Stimulated activated naive CD4-positive, alpha-beta T cell (primary cell): ENCODE measurements around the gene RPL29.

ENCODE experiments used
- DNase-seq, 6 experiments: peaks; one replicate each; lab custom pipeline; 2025; lab: John Stamatoyannopoulos, UW

The RPL29 gene

GRCh38 chr3:51962854-51963530 lies 32.7 kb downstream of the RPL29 start:
- DNase-seq = no peak

DNA sequence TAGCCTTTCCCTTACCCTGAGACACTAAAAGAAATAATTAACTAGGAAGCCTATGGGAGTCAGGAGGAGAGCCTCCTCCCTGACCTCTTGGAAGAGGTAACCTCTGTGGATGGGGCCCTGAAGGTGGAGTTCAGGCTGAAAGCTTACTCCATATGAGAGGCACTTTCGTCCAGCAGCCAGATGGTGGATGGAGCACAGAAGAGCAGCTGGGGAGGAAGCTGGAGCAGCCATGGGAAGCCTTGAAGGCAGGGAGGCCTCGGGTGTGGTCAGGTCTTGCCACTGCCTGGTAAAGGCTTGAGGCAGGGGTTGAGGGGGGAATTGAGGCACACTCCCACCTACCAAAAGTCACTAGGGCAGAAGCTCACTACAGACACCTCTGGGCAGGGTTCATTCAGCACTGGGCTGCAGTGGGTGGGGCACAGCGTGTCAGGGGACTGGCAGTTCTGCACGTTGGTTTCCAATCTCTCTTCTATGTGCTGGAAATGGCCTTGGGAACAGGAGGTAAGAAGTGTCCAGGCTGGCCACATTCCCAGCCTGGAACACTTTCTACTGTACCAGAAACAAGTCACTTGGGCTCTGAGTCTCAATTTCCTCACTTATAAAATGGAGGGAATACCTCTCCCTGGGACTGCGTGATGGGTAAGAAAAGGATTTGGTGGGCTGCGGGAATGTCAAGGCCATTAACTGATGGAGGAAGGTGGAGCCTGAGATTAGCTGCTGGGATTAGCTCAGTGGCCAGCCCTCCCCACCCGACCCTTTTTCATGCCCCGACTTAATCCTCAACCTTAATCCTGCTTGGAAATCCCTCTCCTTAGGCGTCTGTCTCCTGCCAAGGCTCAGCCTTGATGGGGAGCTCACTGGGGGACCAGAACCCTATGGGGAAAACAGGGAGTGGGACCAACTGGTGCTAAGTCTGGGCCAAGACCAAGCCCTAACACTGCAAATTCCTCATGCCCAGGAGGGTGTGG lies 33.8 kb downstream of the RPL29 start:
- no peak for DNase-seq

DNA sequence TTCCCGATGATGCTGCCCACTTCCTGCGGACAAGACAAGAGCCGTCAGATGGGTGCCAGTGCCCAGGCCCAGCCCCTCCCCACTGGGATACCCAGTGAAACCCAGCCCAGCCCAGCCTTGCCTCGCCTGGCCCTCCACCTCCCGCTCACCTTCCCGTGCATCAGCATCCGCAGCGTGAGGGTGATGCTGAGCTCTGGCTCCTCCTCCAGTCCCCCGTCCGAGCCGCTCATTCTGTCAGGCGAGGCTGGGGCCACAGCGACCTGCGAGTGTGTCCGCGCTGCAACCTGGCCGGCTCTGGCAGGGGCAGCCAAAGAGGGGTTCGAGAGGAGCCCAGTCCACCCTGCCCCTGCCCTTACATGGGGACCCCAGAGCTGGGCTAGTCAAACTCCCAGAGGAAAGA lies 34.7 kb downstream of the RPL29 start:
- DNase-seq = no peak

- DNase-seq = no peak
Observed at GRCh38 chr3:51960386-51960785, 35.3 kb downstream of the RPL29 start.

- DNase-seq = no peak
Observed at GRCh38 chr3:51959651-51960050, 36.0 kb downstream of the RPL29 start.

DNA sequence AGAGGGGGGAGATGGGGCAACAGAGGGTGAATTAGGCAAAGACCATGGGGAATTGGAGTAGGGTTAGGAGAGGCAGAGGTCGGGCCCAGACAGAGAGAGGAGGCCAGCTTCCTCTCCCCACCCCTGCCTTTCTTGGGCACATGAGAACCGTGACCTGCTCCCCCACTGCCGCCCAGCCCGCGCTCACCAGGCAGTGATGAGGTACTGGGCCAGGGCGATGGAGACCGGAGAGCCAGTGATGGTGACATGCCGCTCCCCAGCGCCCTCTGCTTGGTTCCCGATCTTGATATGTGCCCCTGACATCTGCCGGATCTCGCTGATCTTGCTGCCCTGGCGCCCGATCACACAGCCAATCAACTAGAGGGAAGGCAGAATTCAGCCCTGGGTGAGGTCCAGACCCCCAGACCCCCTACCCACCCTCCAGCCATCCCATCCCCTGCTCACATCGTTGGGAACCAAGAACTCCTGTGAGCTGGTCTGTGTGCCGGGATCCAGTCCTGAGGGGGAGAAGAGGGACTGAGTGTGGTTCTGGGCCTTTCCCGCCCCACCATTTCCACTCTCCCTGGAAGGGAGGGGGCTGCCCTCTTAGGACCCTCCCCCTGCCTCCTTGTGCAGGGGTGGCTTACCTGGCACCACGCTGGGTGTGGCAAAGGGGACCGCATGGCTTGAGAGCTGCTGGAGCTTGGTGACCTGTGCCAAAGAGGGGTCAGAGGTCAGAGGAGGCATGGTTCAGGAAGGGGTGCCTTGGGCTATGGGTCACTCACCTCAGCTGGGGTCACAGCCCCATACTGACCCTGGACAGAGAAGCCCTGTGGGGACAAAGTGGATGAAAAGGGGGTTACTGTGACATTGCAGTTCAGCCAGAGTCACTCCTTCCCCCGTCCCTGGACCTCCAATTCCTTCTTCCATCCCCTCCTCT lies 36.8 kb downstream of the RPL29 start:
- no peak for DNase-seq

DNA sequence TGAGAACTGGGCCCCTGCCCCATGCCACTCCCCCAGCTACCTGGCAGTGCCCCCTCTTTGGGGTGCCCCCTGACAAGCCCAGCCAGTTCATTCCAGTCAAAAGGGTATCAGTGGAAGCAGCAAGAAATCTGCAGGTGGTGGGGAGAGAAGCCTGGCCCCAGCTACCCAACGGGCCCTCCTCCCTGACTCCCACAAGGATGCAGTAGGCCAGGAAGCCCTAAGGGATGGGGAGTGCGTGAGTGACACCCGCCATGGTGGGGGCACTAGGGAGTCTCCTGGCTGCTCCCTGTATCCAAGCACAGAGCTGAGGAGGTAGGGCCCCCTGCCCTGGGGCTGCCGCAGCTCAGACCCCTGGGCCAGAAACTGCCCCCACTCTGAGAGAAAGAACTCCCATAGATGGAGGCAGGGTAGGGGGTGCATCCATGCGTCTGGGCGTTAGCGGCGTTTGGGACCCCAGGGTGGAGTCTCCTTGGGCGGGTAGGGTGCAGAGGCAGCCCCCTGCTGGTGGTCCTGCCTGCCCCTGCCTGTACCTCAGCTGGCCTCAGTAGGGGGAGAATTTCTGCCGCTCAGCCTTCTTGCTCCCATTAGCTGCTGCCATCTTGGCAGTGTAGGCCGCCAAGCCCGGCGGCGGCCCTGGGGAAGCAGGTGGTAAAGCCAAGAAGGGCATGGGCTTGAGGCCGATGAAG lies 38.0 kb downstream of the RPL29 start:
- no peak for DNase-seq

- peak in 5 of 6 experiments; percentile 11 to 36 (median 26) for DNase-seq
Observed at GRCh38 chr3:51955893-51956770, 39.6 kb downstream of the RPL29 start.

DNA sequence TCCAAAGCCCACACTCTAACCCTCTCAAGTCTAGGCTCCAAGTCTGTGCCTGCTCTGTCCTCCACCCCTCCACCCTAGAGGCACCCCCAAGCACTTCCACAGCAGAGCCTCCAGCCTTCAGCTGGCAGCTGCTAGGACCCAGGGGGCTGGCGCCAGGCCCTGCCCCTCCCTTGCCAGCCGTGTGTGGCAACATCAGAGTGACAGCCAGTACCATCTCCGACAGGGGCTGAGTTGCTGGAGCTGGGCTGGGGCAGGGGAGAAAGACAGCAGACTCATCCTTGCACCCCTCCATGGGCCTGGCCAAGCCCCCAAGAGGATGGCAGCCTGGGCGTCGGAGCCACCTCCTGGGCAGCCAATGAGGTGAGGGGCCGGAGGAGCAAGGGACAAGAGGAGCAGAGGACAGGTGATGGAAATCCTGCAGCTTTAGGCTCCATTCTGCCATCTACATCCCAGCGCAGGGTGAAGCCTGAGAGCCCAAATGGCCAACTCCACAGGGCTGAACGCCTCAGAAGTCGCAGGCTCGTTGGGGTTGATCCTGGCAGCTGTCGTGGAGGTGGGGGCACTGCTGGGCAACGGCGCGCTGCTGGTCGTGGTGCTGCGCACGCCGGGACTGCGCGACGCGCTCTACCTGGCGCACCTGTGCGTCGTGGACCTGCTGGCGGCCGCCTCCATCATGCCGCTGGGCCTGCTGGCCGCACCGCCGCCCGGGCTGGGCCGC lies 40.4 kb downstream of the RPL29 start, which contains the start of gene GPR62:
Gene GPR62 (plus strand): TSS at position 207 of the 718 bp plus-strand sequence. CDS start 272 bp downstream, at position 479.
- no peak for DNase-seq

GRCh38 chr3:51954713-51955112 lies 41.0 kb downstream of the RPL29 start:
- DNase-seq = no peak

DNA sequence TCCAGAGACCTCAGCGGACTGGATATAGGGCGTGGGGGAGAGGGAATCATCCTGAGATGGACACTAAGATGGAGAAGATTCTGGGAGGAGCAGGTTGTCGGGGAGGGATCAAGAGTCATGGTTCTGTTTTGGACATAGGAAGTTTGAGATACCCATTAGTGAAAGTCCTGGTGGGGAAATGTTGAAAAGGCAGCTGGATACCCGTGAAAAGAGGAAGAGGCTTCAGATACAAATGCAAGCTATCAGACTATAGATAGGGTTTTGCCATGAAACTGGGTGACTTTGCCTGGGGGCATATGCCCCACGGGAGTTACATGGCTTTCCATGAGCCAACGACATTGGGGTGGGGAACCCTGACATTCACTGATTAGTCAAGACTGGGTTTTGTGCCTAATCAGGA lies 41.6 kb downstream of the RPL29 start:
- DNase-seq = no peak

DNA sequence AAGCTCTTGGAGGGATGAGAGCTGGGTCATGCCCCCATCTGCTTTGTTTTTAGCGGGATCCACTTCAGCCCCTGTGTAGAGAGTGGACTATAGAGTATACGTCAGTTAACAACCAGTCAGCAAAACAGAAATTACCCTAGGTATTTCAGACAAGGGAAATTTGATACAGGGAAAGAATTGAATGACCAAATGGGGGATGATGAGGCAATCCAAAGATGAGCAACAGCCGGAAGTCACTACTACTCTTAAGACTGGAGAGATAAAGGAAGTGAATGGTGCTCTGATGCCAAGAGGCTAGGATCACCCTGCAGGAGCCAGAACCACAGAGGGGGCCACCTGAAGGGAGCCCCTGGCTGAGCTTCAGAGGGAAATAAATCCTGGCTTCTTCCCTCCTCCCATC lies 42.2 kb downstream of the RPL29 start:
- DNase-seq = no peak

GRCh38 chr3:51950899-51951298 lies 44.8 kb downstream of the RPL29 start:
- no peak for DNase-seq

DNA sequence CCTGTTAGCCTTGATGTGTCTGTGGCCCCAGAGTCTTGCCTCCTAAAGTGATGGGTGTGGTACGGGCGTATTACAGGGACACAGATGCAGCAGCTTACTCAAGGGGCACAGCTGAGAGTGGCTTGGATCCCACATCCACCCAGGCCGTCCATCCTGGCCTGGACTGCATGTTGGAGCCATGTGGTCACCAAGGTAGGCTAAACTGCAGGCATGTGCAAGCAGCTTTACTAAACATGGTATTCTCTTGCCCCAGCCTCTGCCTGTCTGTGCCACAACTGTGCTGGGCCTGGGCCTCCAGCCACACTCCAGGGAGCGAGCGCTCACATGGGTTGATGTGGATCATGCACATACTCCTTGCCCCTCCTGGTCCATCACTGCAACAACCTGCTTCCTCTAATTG lies 46.6 kb downstream of the RPL29 start:
- DNase-seq = no peak

DNA sequence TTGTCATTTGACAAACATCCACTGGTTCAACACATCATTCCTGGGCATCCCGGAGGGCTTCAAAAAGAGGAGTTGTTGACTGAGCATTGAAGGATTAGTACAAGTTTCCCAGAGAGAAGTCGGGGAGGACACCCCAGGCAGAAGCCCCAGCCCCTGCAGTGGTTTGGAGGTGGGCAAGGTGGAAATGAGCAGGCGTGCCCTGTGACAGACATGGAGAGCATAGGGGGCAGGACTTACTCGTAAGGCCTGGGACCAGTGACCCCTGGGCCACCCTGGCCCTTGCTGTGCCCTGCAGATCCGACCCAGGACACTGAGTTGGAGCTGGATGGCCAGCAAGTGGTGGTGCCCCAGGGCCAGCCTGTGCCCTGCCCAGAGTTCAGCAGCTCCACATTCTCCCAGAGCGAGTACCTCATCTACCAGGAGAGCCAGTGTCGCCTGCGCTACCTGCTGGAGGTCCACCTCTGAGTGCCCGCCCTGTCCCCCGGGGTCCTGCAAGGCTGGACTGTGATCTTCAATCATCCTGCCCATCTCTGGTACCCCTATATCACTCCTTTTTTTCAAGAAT lies 47.6 kb downstream of the RPL29 start:
- no peak for DNase-seq

GRCh38 chr3:51947215-51947900 lies 48.3 kb downstream of the RPL29 start:
- DNase-seq = no peak

DNA sequence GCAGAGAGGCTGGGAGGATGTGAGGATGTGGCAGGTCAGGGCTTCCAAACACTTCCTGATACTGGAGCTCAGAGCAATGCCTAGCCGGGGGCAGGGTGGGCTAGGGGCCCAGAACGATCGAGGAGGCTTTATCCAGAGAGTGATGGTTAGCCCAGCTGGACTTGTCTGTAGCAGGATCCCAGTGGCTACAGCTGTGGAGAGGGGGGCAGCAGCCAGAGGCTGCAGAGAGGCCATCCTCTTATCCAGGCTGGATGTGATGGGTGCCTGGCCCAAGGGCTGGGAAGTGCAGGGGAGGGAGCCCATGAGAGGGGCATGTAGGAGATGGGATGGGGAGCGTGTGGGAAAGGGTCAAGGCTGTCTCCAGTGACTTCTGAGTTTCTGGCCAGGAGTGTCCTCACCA lies 48.9 kb downstream of the RPL29 start:
- no peak for DNase-seq

GRCh38 chr3:51945926-51946705 lies 49.6 kb downstream of the RPL29 start:
- no peak for DNase-seq
